Measurements from ENCODE around the gene TOP2B. TPM values are rescaled to one million over a fixed set of nuclear protein-coding genes. Genes with fewer than 3 reads are reported as not detected.

Gene TOP2B
- total RNA-seq, 6 donors from 2014 or later, result 67.7 to 168 (median 75.6) TPM

DNA sequence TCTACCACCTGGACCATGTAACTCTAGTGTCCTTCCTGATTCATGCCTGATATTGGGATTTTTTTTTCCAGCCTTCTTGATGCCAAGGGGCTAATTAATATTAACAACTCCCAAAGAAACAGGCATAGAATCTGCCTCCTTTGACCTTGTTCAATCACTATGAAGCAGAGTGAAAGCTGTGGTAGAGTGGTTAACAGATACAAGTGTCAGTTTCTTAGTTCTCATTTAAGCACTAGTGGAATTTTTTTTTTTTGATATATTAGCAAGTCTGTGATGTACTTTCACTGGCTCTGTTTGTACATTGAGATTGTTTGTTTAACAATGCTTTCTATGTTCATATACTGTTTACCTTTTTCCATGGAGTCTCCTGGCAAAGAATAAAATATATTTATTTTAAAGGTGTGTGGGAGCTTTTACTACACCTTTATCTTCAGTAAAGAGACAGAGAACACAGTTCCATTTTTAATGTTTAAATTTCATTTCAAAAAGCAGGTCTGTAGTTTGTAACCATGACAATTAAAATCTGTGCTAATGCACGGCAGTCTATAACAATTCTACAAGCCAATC is 67.1 kb downstream of the TOP2B start:
- DNase-seq (no peak), ATAC-seq (ENCODE audit: low FRiP score in 2 of 2) (no peak)
- no peak for TF ChIP-seq EP300 (IDR thresholded peaks at IDR 0.05)
- TF ChIP-seq POLR2AphosphoS5 (IDR thresholded peaks at IDR 0.05), result no peak
- TF ChIP-seq, protein P1, sequence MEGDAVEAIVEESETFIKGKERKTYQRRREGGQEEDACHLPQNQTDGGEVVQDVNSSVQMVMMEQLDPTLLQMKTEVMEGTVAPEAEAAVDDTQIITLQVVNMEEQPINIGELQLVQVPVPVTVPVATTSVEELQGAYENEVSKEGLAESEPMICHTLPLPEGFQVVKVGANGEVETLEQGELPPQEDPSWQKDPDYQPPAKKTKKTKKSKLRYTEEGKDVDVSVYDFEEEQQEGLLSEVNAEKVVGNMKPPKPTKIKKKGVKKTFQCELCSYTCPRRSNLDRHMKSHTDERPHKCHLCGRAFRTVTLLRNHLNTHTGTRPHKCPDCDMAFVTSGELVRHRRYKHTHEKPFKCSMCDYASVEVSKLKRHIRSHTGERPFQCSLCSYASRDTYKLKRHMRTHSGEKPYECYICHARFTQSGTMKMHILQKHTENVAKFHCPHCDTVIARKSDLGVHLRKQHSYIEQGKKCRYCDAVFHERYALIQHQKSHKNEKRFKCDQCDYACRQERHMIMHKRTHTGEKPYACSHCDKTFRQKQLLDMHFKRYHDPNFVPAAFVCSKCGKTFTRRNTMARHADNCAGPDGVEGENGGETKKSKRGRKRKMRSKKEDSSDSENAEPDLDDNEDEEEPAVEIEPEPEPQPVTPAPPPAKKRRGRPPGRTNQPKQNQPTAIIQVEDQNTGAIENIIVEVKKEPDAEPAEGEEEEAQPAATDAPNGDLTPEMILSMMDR (IDR thresholded peaks at IDR 0.05), result no peak
- TF ChIP-seq POLR2A (IDR thresholded peaks at IDR 0.05), result no peak
- no peaks in the 10 kb centered on the region for H3K27me3 ChIP-seq
- no peaks in the 10 kb centered on the region for H3K9me3 ChIP-seq
- no peak overlapping the region for H3K27ac ChIP-seq
- H3K36me3 ChIP-seq, result peaks cover 0 to 58% (median 5%) of the 10 kb centered on the region in 4 donors
- H3K4me1 ChIP-seq, result peaks cover 9 to 39% (median 22%) of the 10 kb centered on the region in 4 donors
- H3K4me3 ChIP-seq, result no peak overlapping the region
- 84 to 88% methylated on average over 1 of the region's 1 CpG for WGBS, 2 donors

DNA sequence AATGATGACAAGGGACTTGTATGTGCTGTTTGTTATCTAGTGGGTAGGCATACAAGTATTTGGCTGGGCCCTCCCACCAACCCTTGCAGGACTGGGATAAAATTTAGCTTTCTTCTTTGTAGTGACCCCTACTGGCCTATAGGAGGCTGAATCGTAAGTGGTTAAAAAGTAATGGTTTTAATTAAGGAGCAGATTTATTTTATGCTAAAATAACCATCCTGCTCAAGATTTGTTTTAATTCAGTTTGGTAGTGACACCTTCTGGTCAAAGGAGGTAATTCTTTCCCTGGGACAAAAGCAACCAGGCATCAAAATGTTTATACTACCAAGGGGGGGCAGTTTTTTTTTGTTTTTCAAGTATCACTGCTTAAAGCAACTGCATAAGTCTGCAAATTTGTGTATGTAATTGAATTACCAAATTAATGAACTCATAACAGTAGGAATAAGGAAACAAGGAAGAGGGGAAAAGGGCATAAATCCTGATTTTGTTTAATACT is 70.7 kb downstream of the TOP2B start:
- no peak for DNase-seq
- 0% methylated on average over 1 of the region's 1 CpG for WGBS, 2 donors
- peak; percentile 62 to 78 for ATAC-seq (ENCODE audit: low FRiP score in 2 of 2)
- TF ChIP-seq POLR2AphosphoS5 (IDR thresholded peaks at IDR 0.05) (no peak), POLR2A (IDR thresholded peaks at IDR 0.05) (no peak), EP300 (IDR thresholded peaks at IDR 0.05) (no peak)
- TF ChIP-seq, protein P1 (IDR thresholded peaks at IDR 0.05), result peak; percentile 78 to 91 (median 80)
- H3K27me3 ChIP-seq, result no peaks in the 10 kb centered on the region
- H3K4me3 ChIP-seq, result no peak overlapping the region
- peaks cover 15 to 43% (median 24%) of the 10 kb centered on the region in 4 donors for H3K4me1 ChIP-seq
- H3K9me3 ChIP-seq, result no peaks in the 10 kb centered on the region
- peak overlapping the region in 1 of 4 donors; percentile 27 for H3K27ac ChIP-seq
- H3K36me3 ChIP-seq, result peaks cover 0 to 27% (median 2%) of the 10 kb centered on the region in 4 donors

DNA sequence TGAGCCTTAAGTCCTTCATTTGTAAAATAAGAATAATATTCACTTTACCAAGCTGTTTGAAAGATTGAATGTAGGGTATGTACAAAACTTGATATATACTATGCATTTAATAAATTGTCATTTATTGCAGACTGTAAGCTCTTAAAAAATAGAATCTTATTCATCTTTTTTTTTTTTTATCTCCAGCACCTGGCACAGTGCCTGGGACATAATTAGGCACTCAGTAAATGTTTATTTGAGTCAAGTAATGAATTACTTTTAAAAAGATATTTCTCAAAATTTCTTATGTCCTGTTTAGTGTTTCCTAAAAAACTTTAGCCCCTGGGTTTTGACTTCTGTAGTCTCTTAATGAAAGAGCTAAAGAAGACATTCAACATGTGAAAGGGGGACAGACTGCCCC is 71.7 kb downstream of the TOP2B start:
- no peak overlapping the region for H3K4me3 ChIP-seq

DNA sequence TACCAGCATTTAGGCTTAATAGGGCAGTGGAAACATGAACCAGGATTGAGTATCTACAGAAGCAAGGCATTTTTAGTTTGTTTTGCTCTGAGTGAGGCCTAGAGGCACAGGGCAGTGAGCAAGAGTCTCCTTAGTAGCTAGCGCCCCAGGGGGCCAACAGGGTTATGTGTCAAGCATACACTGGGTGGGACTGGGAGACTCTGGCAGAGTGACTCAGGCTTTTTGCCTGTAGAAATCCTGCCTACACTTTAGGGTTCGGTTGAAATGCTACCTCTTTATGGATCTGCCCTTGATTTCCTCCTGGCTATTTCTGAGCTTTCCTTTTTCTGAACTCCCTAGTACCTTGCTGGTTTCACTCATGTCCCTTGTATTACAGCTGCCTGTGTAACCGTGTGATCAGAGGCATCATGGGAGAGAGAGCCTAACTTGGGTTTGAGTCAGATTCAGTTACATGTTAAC is 72.2 kb downstream of the TOP2B start:
- TF ChIP-seq, protein P1 (IDR thresholded peaks at IDR 0.05), result peak in 1 of 6 experiments; percentile 10
- no peak for TF ChIP-seq EP300 (IDR thresholded peaks at IDR 0.05)
- Histone ChIP-seq H3K27ac (peak overlapping the region in 2 of 4 donors; percentile 21 to 50), H3K4me3 (no peak overlapping the region), H3K4me1 (peaks cover 15 to 43% (median 24%) of the 10 kb centered on the region in 4 donors), H3K9me3 (no peaks in the 10 kb centered on the region), H3K36me3 (peaks cover 0 to 13% (median 0%) of the 10 kb centered on the region in 4 donors), H3K27me3 (no peaks in the 10 kb centered on the region)
- DNase-seq (peak in 1 of 2 donors; percentile 34), ATAC-seq (ENCODE audit: low FRiP score in 2 of 2) (peak; percentile 66 to 76)
- WGBS, 2 donors, result 28 to 32% methylated on average over 3 of the region's 3 CpGs

More for the DNA sequence above, 71.7 kb downstream of the TOP2B start:
- Histone ChIP-seq H3K9me3 (no peaks in the 10 kb centered on the region), H3K27ac (peak overlapping the region in 2 of 4 donors; percentile 27 to 51), H3K4me1 (peaks cover 15 to 43% (median 24%) of the 10 kb centered on the region in 4 donors), H3K27me3 (no peaks in the 10 kb centered on the region), H3K36me3 (peaks cover 0 to 17% (median 2%) of the 10 kb centered on the region in 4 donors)
- TF ChIP-seq POLR2AphosphoS5 (IDR thresholded peaks at IDR 0.05), result no peak
- TF ChIP-seq, protein P1 (IDR thresholded peaks at IDR 0.05), result no peak
- no peak for TF ChIP-seq EP300 (IDR thresholded peaks at IDR 0.05)
- no peak for TF ChIP-seq POLR2A (IDR thresholded peaks at IDR 0.05)
- DNase-seq, result no peak
- ATAC-seq (ENCODE audit: low FRiP score in 2 of 2), result no peak
